ENCODE measurements around the gene TENT4B. TPM values are rescaled to one million over a fixed set of nuclear protein-coding genes. Genes with fewer than 3 reads are reported as not detected.

TENT4B gene
- total and polyA plus RNA-seq, 2 donors = 7.8 to 8.1 TPM

GRCh38 chr16:50198802-50199403, 45.8 kb downstream of the TENT4B start:
- Histone ChIP-seq H3K9me3 (ENCODE audit: control insufficient read depth in 2 of 2, insufficient read depth in 1 of 2, low read length in 1 of 2) (no peaks in the 10 kb centered on the region), H3K36me3 (ENCODE audit: control insufficient read depth in 2 of 2, insufficient read depth in 2 of 2, low read length in 1 of 2) (no peaks in the 10 kb centered on the region), H3K4me3 (ENCODE audit: low read length in 2 of 2) (no peak overlapping the region), H3K27ac (ENCODE audit: low read depth in 1 of 2, low read length in 1 of 2) (no peak overlapping the region), H3K4me1 (ENCODE audit: control insufficient read depth in 2 of 2, insufficient read depth in 2 of 2, low read length in 2 of 2) (peaks cover 6% of the 10 kb centered on the region in 2 donors), H3K27me3 (ENCODE audit: control insufficient read depth in 2 of 2, insufficient read depth in 1 of 2, low read length in 1 of 2) (no peaks in the 10 kb centered on the region)
- no peak for DNase-seq (ENCODE audit: low read depth in 6 of 9, low spot score in 9 of 9)
- WGBS = 74% methylated on average over 4 of the region's 4 CpGs

GRCh38 chr16:50201787-50202186, 48.7 kb downstream of the TENT4B start:
- WGBS = 92% methylated on average over 3 of the region's 3 CpGs
- Histone ChIP-seq H3K4me1 (ENCODE audit: control insufficient read depth in 2 of 2, insufficient read depth in 2 of 2, low read length in 2 of 2) (peaks cover 2 to 3% of the 10 kb centered on the region in 2 donors), H3K27ac (ENCODE audit: low read depth in 1 of 2, low read length in 1 of 2) (no peak overlapping the region), H3K9me3 (ENCODE audit: control insufficient read depth in 2 of 2, insufficient read depth in 1 of 2, low read length in 1 of 2) (no peaks in the 10 kb centered on the region), H3K4me3 (ENCODE audit: low read length in 2 of 2) (no peak overlapping the region), H3K36me3 (ENCODE audit: control insufficient read depth in 2 of 2, insufficient read depth in 2 of 2, low read length in 1 of 2) (no peaks in the 10 kb centered on the region), H3K27me3 (ENCODE audit: control insufficient read depth in 2 of 2, insufficient read depth in 1 of 2, low read length in 1 of 2) (no peaks in the 10 kb centered on the region)
- no peak for DNase-seq (ENCODE audit: low read depth in 6 of 9, low spot score in 9 of 9)

- H3K9me3 ChIP-seq (ENCODE audit: control insufficient read depth in 2 of 2, insufficient read depth in 1 of 2, low read length in 1 of 2) = no peaks in the 10 kb centered on the region
- no peaks in the 10 kb centered on the region for H3K36me3 ChIP-seq (ENCODE audit: control insufficient read depth in 2 of 2, insufficient read depth in 2 of 2, low read length in 1 of 2)
- peak overlapping the region in 1 of 2 donors; percentile 31 for H3K27ac ChIP-seq (ENCODE audit: low read depth in 1 of 2, low read length in 1 of 2)
- H3K27me3 ChIP-seq (ENCODE audit: control insufficient read depth in 2 of 2, insufficient read depth in 1 of 2, low read length in 1 of 2) = no peaks in the 10 kb centered on the region
- no peak for DNase-seq (ENCODE audit: low read depth in 6 of 9, low spot score in 9 of 9)
- H3K4me1 ChIP-seq (ENCODE audit: control insufficient read depth in 2 of 2, insufficient read depth in 2 of 2, low read length in 2 of 2) = no peaks in the 10 kb centered on the region
- WGBS = 92% methylated on average over 5 of the region's 5 CpGs
- no peak overlapping the region for H3K4me3 ChIP-seq (ENCODE audit: low read length in 2 of 2)
Measured at GRCh38 chr16:50202926-50203624, 50.0 kb downstream of the TENT4B start.

- Histone ChIP-seq H3K36me3 (ENCODE audit: control insufficient read depth in 2 of 2, insufficient read depth in 2 of 2, low read length in 1 of 2) (no peaks in the 10 kb centered on the region), H3K27ac (ENCODE audit: low read depth in 1 of 2, low read length in 1 of 2) (peak overlapping the region in 1 of 2 donors; percentile 49), H3K4me1 (ENCODE audit: control insufficient read depth in 2 of 2, insufficient read depth in 2 of 2, low read length in 2 of 2) (no peaks in the 10 kb centered on the region), H3K27me3 (ENCODE audit: control insufficient read depth in 2 of 2, insufficient read depth in 1 of 2, low read length in 1 of 2) (no peaks in the 10 kb centered on the region), H3K4me3 (ENCODE audit: low read length in 2 of 2) (no peak overlapping the region), H3K9me3 (ENCODE audit: control insufficient read depth in 2 of 2, insufficient read depth in 1 of 2, low read length in 1 of 2) (no peaks in the 10 kb centered on the region)
- WGBS = 81% methylated on average over 6 of the region's 6 CpGs
- DNase-seq (ENCODE audit: low read depth in 6 of 9, low spot score in 9 of 9) = no peak
Measured at GRCh38 chr16:50203681-50204080, 50.6 kb downstream of the TENT4B start.

GRCh38 chr16:50204453-50205108, 51.5 kb downstream of the TENT4B start:
- DNase-seq (ENCODE audit: low read depth in 6 of 9, low spot score in 9 of 9) = no peak
- H3K27me3 ChIP-seq (ENCODE audit: control insufficient read depth in 2 of 2, insufficient read depth in 1 of 2, low read length in 1 of 2) = no peaks in the 10 kb centered on the region
- WGBS = 95% methylated on average over 6 of the region's 6 CpGs
- H3K4me3 ChIP-seq (ENCODE audit: low read length in 2 of 2) = no peak overlapping the region
- no peaks in the 10 kb centered on the region for H3K36me3 ChIP-seq (ENCODE audit: control insufficient read depth in 2 of 2, insufficient read depth in 2 of 2, low read length in 1 of 2)
- no peaks in the 10 kb centered on the region for H3K4me1 ChIP-seq (ENCODE audit: control insufficient read depth in 2 of 2, insufficient read depth in 2 of 2, low read length in 2 of 2)
- H3K9me3 ChIP-seq (ENCODE audit: control insufficient read depth in 2 of 2, insufficient read depth in 1 of 2, low read length in 1 of 2) = no peaks in the 10 kb centered on the region
- peak overlapping the region in 1 of 2 donors; percentile 42 for H3K27ac ChIP-seq (ENCODE audit: low read depth in 1 of 2, low read length in 1 of 2)

GRCh38 chr16:50207652-50208051, 54.5 kb downstream of the TENT4B start:
- 93% methylated on average over 3 of the region's 3 CpGs for WGBS
- no peak for DNase-seq (ENCODE audit: low read depth in 6 of 9, low spot score in 9 of 9)
- Histone ChIP-seq H3K4me3 (ENCODE audit: low read length in 2 of 2) (no peak overlapping the region), H3K4me1 (ENCODE audit: control insufficient read depth in 2 of 2, insufficient read depth in 2 of 2, low read length in 2 of 2) (peaks cover 0 to 6% of the 10 kb centered on the region in 2 donors), H3K9me3 (ENCODE audit: control insufficient read depth in 2 of 2, insufficient read depth in 1 of 2, low read length in 1 of 2) (no peaks in the 10 kb centered on the region), H3K27ac (ENCODE audit: low read depth in 1 of 2, low read length in 1 of 2) (no peak overlapping the region), H3K27me3 (ENCODE audit: control insufficient read depth in 2 of 2, insufficient read depth in 1 of 2, low read length in 1 of 2) (no peaks in the 10 kb centered on the region), H3K36me3 (ENCODE audit: control insufficient read depth in 2 of 2, insufficient read depth in 2 of 2, low read length in 1 of 2) (peaks cover 0 to 2% of the 10 kb centered on the region in 2 donors)

- no peak for DNase-seq (ENCODE audit: low read depth in 6 of 9, low spot score in 9 of 9)
- H3K27ac ChIP-seq (ENCODE audit: low read depth in 1 of 2, low read length in 1 of 2) = no peak overlapping the region
- 95% methylated on average over 3 of the region's 3 CpGs for WGBS
- peaks cover 3 to 6% of the 10 kb centered on the region in 2 donors for H3K36me3 ChIP-seq (ENCODE audit: control insufficient read depth in 2 of 2, insufficient read depth in 2 of 2, low read length in 1 of 2)
- no peaks in the 10 kb centered on the region for H3K27me3 ChIP-seq (ENCODE audit: control insufficient read depth in 2 of 2, insufficient read depth in 1 of 2, low read length in 1 of 2)
- H3K9me3 ChIP-seq (ENCODE audit: control insufficient read depth in 2 of 2, insufficient read depth in 1 of 2, low read length in 1 of 2) = no peaks in the 10 kb centered on the region
- no peak overlapping the region for H3K4me3 ChIP-seq (ENCODE audit: low read length in 2 of 2)
- H3K4me1 ChIP-seq (ENCODE audit: control insufficient read depth in 2 of 2, insufficient read depth in 2 of 2, low read length in 2 of 2) = peaks cover 0 to 6% of the 10 kb centered on the region in 2 donors
Measured at GRCh38 chr16:50208460-50208931, 55.4 kb downstream of the TENT4B start.

- WGBS = 76% methylated on average over 7 of the region's 7 CpGs
- Histone ChIP-seq H3K4me3 (ENCODE audit: low read length in 2 of 2) (no peak overlapping the region), H3K27ac (ENCODE audit: low read depth in 1 of 2, low read length in 1 of 2) (peak overlapping the region in 1 of 2 donors; percentile 40), H3K36me3 (ENCODE audit: control insufficient read depth in 2 of 2, insufficient read depth in 2 of 2, low read length in 1 of 2) (peaks cover 6 to 7% of the 10 kb centered on the region in 2 donors), H3K9me3 (ENCODE audit: control insufficient read depth in 2 of 2, insufficient read depth in 1 of 2, low read length in 1 of 2) (no peaks in the 10 kb centered on the region), H3K27me3 (ENCODE audit: control insufficient read depth in 2 of 2, insufficient read depth in 1 of 2, low read length in 1 of 2) (no peaks in the 10 kb centered on the region), H3K4me1 (ENCODE audit: control insufficient read depth in 2 of 2, insufficient read depth in 2 of 2, low read length in 2 of 2) (peaks cover 0 to 6% of the 10 kb centered on the region in 2 donors)
- DNase-seq (ENCODE audit: low read depth in 6 of 9, low spot score in 9 of 9) = peak in 1 of 9 donors; percentile 10
Measured at GRCh38 chr16:50209546-50210265, 56.6 kb downstream of the TENT4B start.
